CD14-positive monocyte (primary cell): ENCODE data around the gene CYREN. TPM values are rescaled to one million over a fixed set of nuclear protein-coding genes. Genes with fewer than 3 reads are reported as not detected.
A peak's percentile ranks its signal among the peaks of the same experiment; 100 is the strongest.

Experiments used
- DNase-seq, 3 donors: peaks; one replicate each; pipeline ENCODE4 v3.0.0-alpha.2; 2011 to 2022
- H2AFZ ChIP-seq: 2 replicates; pipeline ENCODE4 v1.6.0; 2012; ENCODE audit warnings: mild to moderate bottlenecking, low read depth, low read length, inconsistent platforms; ENCODE audit not compliant: insufficient read depth, poor library complexity, severe bottlenecking
- H3K27ac ChIP-seq, 2 donors: 1 replicate in 1 of 2; 2 replicates in 1 of 2; pipeline ENCODE4 v1.5.1; 2012 to 2013; ENCODE audit warnings: low read length in 2 of 2, control low read depth in 1 of 2, inconsistent platforms in 1 of 2, low read depth in 1 of 2, mild to moderate bottlenecking in 1 of 2
- H3K27me3 ChIP-seq, 2 donors: one replicate each; pipeline versions ENCODE4 v1.6.0 to v1.6.1; 2011 to 2013; ENCODE audit warnings: low read length in 2 of 2; ENCODE audit not compliant: control insufficient read depth in 2 of 2, insufficient read depth in 2 of 2
- H3K36me3 ChIP-seq, 2 donors: replicated peaks in 1 of 2; 1 replicate in 1 of 2; 2 replicates in 1 of 2; pipeline versions ENCODE4 v1.5.1 to v1.6.1; 2012 to 2013; ENCODE audit warnings: low read length in 2 of 2, control low read depth in 1 of 2, inconsistent platforms in 1 of 2, mild to moderate bottlenecking in 1 of 2; ENCODE audit not compliant: insufficient read depth in 2 of 2, control insufficient read depth in 1 of 2
- H3K4me1 ChIP-seq, 2 donors: 1 replicate in 1 of 2; 2 replicates in 1 of 2; pipeline versions ENCODE4 v1.5.1 to v1.6.1; 2012 to 2013; ENCODE audit warnings: low read length in 2 of 2, control low read depth in 1 of 2, inconsistent platforms in 1 of 2, mild to moderate bottlenecking in 1 of 2, moderate library complexity in 1 of 2; ENCODE audit not compliant: insufficient read depth in 2 of 2, control insufficient read depth in 1 of 2
- H3K4me2 ChIP-seq: replicated peaks from 2 replicates; pipeline ENCODE3; 2012; ENCODE audit warnings: low read length, moderate library complexity, mild to moderate bottlenecking; ENCODE audit not compliant: poor library complexity, severe bottlenecking; ENCODE audit errors: extremely low read depth
- H3K4me3 ChIP-seq, 3 experiments: fragments of 200-600 bp in 1 of 3; sonication (generic) in 1 of 3; replicated peaks in 1 of 3; 1 replicate in 2 of 3; 2 replicates in 1 of 3; pipeline ENCODE4 v1.5.1; 2011 to 2013; ENCODE audit warnings: low read length in 3 of 3, mild to moderate bottlenecking in 3 of 3, control low read depth in 2 of 3, low read depth in 2 of 3, inconsistent platforms in 1 of 3, moderate library complexity in 1 of 3
- H3K79me2 ChIP-seq: 2 replicates; pipeline ENCODE4 v1.6.0; 2012; ENCODE audit warnings: mild to moderate bottlenecking, control low read depth, inconsistent platforms, low read length, moderate library complexity; ENCODE audit not compliant: insufficient read depth
- H3K9ac ChIP-seq: 2 replicates; pipeline ENCODE4 v1.6.0; 2017; ENCODE audit warnings: low read length, mild to moderate bottlenecking; ENCODE audit not compliant: insufficient read depth, poor library complexity, severe bottlenecking
- H3K9me3 ChIP-seq, 2 donors: replicated peaks in 1 of 2; 1 replicate in 1 of 2; 2 replicates in 1 of 2; pipeline versions ENCODE4 v1.5.1 to v1.6.1; 2012 to 2013; ENCODE audit warnings: low read length in 2 of 2, control low read depth in 1 of 2; ENCODE audit not compliant: control insufficient read depth in 1 of 2, insufficient read depth in 1 of 2
- H4K20me1 ChIP-seq: 2 replicates; pipeline ENCODE4 v1.6.0; 2012; ENCODE audit warnings: mild to moderate bottlenecking, low read length, control low read depth, moderate library complexity; ENCODE audit not compliant: insufficient read depth
- H3K27ac Mint-ChIP-seq, 7 donors: one replicate each; pipeline ENCODE4 v1.8.0; 2020; ENCODE audit warnings: mild to moderate bottlenecking in 7 of 7, mixed read lengths in 7 of 7, moderate library complexity in 6 of 7, inconsistent platforms in 2 of 7
- H3K27me3 Mint-ChIP-seq, 3 donors: one replicate each; pipeline ENCODE4 v1.8.0; 2021 to 2022; ENCODE audit warnings: low read depth in 3 of 3, mild to moderate bottlenecking in 3 of 3, mixed read lengths in 3 of 3, moderate library complexity in 3 of 3, inconsistent platforms in 1 of 3
- H3K36me3 Mint-ChIP-seq, 2 donors: one replicate each; pipeline ENCODE4 v1.8.0; 2020; ENCODE audit warnings: mixed read lengths in 2 of 2, inconsistent platforms in 1 of 2, mild to moderate bottlenecking in 1 of 2
- H3K4me1 Mint-ChIP-seq: one replicate; pipeline ENCODE4 v1.8.0; 2020; ENCODE audit warnings: mild to moderate bottlenecking, mixed read lengths
- H3K4me3 Mint-ChIP-seq, 2 donors: one replicate each; pipeline ENCODE4 v1.8.0; 2020; ENCODE audit warnings: mild to moderate bottlenecking in 2 of 2, mixed read lengths in 2 of 2, moderate library complexity in 1 of 2
- H3K9me3 Mint-ChIP-seq, 7 donors: one replicate each; pipeline ENCODE4 v1.8.0; 2020 to 2022; ENCODE audit warnings: mixed read lengths in 7 of 7, mild to moderate bottlenecking in 6 of 7, moderate library complexity in 6 of 7, inconsistent platforms in 2 of 7
- CTCF ChIP-seq: fragments of 200-600 bp; IDR thresholded peaks from one replicate; pipeline ENCODE4 v1.8.0; 2022; ENCODE audit warnings: antibody characterized with exemption, mild to moderate bottlenecking
- WGBS: methylation state at CpG from one replicate; pipeline ENCODE4 v1.1.5; 2013; ENCODE audit warnings: missing lambda C conversion rate; ENCODE audit not compliant: insufficient coverage; 5-methylcytosine and 5-hydroxymethylcytosine counted together
- intact Hi-C, 2 donors: fragments of 100-400 bp; cut with micrococcal nuclease; formaldehyde crosslinking; loops; one replicate each; pipeline versions ENCODE4 v1.15.0 to v1.15.1; 2023
- polyA plus RNA-seq, 3 donors: library from polyadenylated mRNA; depleted of rRNA in 1 of 3; unstranded in 2 of 3; stranded (reverse) in 1 of 3; fragments of 300-500 nt in 2 of 3; fragments of >200 nt in 1 of 3; fragmentation: Illumina TruSeq in 2 of 3; gene quantifications; 1 replicate in 2 of 3; 2 replicates in 1 of 3; pipeline ENCODE4 v1.2.3, GENCODE V29; 2012 to 2021

The CYREN gene
- polyA plus RNA-seq, 3 donors = 20.6 to 47.4 (median 40.1) TPM

- H3K9ac ChIP-seq = no peak overlapping the region
- no peaks in the 10 kb centered on the region for H3K27me3 ChIP-seq
- H4K20me1 ChIP-seq = no peaks in the 10 kb centered on the region
- H3K4me1 Mint-ChIP-seq = no peaks in the 10 kb centered on the region
- peaks cover 97 to 100% of the 10 kb centered on the region in 2 donors for H3K36me3 Mint-ChIP-seq
- H3K9me3 ChIP-seq = no peaks in the 10 kb centered on the region
- no peak for TF ChIP-seq CTCF
- H3K36me3 ChIP-seq = peaks cover 92 to 100% of the 10 kb centered on the region in 2 donors
- H3K4me3 Mint-ChIP-seq = no peak overlapping the region
- H3K4me1 ChIP-seq = no peaks in the 10 kb centered on the region
- intact Hi-C loops = loop anchor here in 1 of 2 donors (5.0 kb wide), 1 partner anchor 469 kb away; the partner anchor contains the start of gene STMP1
- H2AFZ ChIP-seq = no peak overlapping the region
- H3K27ac ChIP-seq = no peak overlapping the region
- DNase-seq = no peak
- H3K9me3 Mint-ChIP-seq = no peaks in the 10 kb centered on the region
- no peaks in the 10 kb centered on the region for H3K79me2 ChIP-seq
- H3K27me3 Mint-ChIP-seq = no peaks in the 10 kb centered on the region
- WGBS = 98% methylated on average over 8 of the region's 11 CpGs
- H3K4me2 ChIP-seq = no peak overlapping the region
- no peak overlapping the region for H3K4me3 ChIP-seq
- peak overlapping the region in 2 of 7 donors; percentile 13 to 22 for H3K27ac Mint-ChIP-seq
These were observed 22.5 kb upstream of the CYREN start for GRCh38 chr7:135192914-135193536.

- H3K36me3 ChIP-seq = peaks cover 93 to 100% of the 10 kb centered on the region in 2 donors
- intact Hi-C loops = loop anchor here in 1 of 2 donors (5.0 kb wide), 1 partner anchor 472 kb away; the partner anchor contains the start of gene STMP1
- no peak overlapping the region for H3K27ac Mint-ChIP-seq
These were observed 20.2 kb upstream of the CYREN start for GRCh38 chr7:135190703-135191102.

More at GRCh38 chr7:135190703-135191102, 20.2 kb upstream of the CYREN start:
- Histone ChIP-seq H3K27ac (no peak overlapping the region), H3K9ac (no peak overlapping the region), H2AFZ (no peak overlapping the region), H3K4me1 (no peaks in the 10 kb centered on the region), H3K9me3 (no peaks in the 10 kb centered on the region), H4K20me1 (no peaks in the 10 kb centered on the region), H3K4me3 (no peak overlapping the region), H3K79me2 (no peaks in the 10 kb centered on the region), H3K27me3 (no peaks in the 10 kb centered on the region), H3K4me2 (no peak overlapping the region)
- no peak for TF ChIP-seq CTCF
- Mint-ChIP-seq H3K36me3 (peaks cover 98 to 100% of the 10 kb centered on the region in 2 donors), H3K27me3 (no peaks in the 10 kb centered on the region), H3K9me3 (peaks cover 0 to 5% (median 0%) of the 10 kb centered on the region in 7 donors), H3K4me1 (no peaks in the 10 kb centered on the region), H3K4me3 (no peak overlapping the region)
- DNase-seq = no peak
